ENCODE data around the gene UBE2E2. TPM values are rescaled to one million over a fixed set of nuclear protein-coding genes. Genes with fewer than 3 reads are reported as not detected.
A peak's percentile ranks its signal among the peaks of the same experiment; 100 is the strongest.

Gene UBE2E2
- total and polyA plus RNA-seq, 2 donors from 2014 or later: 40.9 to 61.7 TPM

DNA sequence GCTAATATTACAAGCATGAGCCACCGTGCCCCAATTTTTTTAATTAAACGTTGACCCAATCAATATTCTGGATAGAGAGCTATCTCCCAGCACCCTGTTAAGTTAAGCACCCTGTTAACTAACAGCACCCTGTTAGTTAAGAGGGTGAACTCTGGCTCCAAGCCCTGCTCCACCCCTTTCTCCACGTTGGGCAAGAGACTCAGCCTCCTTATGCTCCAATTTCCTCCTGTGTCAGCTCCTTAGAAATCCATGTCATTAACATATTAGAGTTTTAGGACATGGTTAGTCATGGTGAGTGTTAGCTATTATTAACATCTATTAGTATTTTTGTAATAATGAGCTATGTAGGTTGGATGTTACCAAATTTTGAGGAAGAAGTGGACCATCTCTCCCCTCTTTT, 385.4 kb downstream of the UBE2E2 start:
- H3K4me1 ChIP-seq (ENCODE audit: control insufficient read depth in 2 of 3, insufficient read depth in 2 of 3, low read depth in 1 of 3, low read length in 3 of 3): no peaks in the 10 kb centered on the region
- H3K9me3 ChIP-seq (ENCODE audit: control insufficient read depth in 2 of 3, insufficient read depth in 1 of 3, low read length in 3 of 3): no peaks in the 10 kb centered on the region
- no peak overlapping the region for H3K4me3 ChIP-seq (ENCODE audit: low read length in 3 of 3)
- no peak overlapping the region for H3K27ac ChIP-seq (ENCODE audit: low read depth in 2 of 2, low read length in 2 of 2)
- no peak overlapping the region for H3K9ac ChIP-seq (ENCODE audit: low read length in 3 of 3)
- intact Hi-C loops (cut with DNase I): no loop called here
- no peak for FAIRE-seq
- no peaks in the 10 kb centered on the region for H3K27me3 ChIP-seq (ENCODE audit: control insufficient read depth, insufficient read depth, low read length)
- DNase-seq: no peak
- H3K36me3 ChIP-seq (ENCODE audit: control insufficient read depth in 2 of 3, insufficient read depth in 3 of 3, low read length in 3 of 3): no peaks in the 10 kb centered on the region
- TF ChIP-seq, protein P1, sequence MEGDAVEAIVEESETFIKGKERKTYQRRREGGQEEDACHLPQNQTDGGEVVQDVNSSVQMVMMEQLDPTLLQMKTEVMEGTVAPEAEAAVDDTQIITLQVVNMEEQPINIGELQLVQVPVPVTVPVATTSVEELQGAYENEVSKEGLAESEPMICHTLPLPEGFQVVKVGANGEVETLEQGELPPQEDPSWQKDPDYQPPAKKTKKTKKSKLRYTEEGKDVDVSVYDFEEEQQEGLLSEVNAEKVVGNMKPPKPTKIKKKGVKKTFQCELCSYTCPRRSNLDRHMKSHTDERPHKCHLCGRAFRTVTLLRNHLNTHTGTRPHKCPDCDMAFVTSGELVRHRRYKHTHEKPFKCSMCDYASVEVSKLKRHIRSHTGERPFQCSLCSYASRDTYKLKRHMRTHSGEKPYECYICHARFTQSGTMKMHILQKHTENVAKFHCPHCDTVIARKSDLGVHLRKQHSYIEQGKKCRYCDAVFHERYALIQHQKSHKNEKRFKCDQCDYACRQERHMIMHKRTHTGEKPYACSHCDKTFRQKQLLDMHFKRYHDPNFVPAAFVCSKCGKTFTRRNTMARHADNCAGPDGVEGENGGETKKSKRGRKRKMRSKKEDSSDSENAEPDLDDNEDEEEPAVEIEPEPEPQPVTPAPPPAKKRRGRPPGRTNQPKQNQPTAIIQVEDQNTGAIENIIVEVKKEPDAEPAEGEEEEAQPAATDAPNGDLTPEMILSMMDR (IDR thresholded peaks at IDR 0.05; ENCODE audit: borderline replicate concordance, extremely low read depth, insufficient read depth): no peak

DNA sequence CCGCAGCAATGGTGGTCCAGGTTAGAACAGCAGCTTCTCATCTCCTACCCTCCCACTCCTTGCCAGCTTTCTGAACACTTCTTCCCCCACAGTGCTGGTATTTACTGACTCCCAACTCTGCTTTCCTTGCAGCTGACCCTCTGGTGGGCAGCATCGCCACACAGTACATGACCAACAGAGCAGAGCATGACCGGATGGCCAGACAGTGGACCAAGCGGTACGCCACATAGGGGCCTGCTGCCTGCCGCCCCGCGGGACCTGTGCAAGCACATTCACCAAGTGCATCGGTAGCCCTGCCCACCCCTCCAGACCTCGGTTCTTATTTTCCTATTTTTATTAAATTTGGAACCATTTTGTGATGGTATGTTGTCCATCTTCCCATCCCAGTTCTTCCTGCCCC, 386.5 kb downstream of the UBE2E2 start:
- no peaks in the 10 kb centered on the region for H3K27me3 ChIP-seq (ENCODE audit: control insufficient read depth, insufficient read depth, low read length)
- TF ChIP-seq, protein P1 (IDR thresholded peaks at IDR 0.05; ENCODE audit: borderline replicate concordance, extremely low read depth, insufficient read depth): no peak
- H3K9ac ChIP-seq (ENCODE audit: low read length in 3 of 3): no peak overlapping the region
- no peaks in the 10 kb centered on the region for H3K9me3 ChIP-seq (ENCODE audit: control insufficient read depth in 2 of 3, insufficient read depth in 1 of 3, low read length in 3 of 3)
- intact Hi-C loops (cut with DNase I): no loop called here
- H3K4me3 ChIP-seq (ENCODE audit: low read length in 3 of 3): no peak overlapping the region
- no peaks in the 10 kb centered on the region for H3K4me1 ChIP-seq (ENCODE audit: control insufficient read depth in 2 of 3, insufficient read depth in 2 of 3, low read depth in 1 of 3, low read length in 3 of 3)
- FAIRE-seq (no peak), DNase-seq (peak in 3 of 5 donors; percentile 11 to 51 (median 29))
- H3K36me3 ChIP-seq (ENCODE audit: control insufficient read depth in 2 of 3, insufficient read depth in 3 of 3, low read length in 3 of 3): no peaks in the 10 kb centered on the region
- H3K27ac ChIP-seq (ENCODE audit: low read depth in 2 of 2, low read length in 2 of 2): no peak overlapping the region

DNA sequence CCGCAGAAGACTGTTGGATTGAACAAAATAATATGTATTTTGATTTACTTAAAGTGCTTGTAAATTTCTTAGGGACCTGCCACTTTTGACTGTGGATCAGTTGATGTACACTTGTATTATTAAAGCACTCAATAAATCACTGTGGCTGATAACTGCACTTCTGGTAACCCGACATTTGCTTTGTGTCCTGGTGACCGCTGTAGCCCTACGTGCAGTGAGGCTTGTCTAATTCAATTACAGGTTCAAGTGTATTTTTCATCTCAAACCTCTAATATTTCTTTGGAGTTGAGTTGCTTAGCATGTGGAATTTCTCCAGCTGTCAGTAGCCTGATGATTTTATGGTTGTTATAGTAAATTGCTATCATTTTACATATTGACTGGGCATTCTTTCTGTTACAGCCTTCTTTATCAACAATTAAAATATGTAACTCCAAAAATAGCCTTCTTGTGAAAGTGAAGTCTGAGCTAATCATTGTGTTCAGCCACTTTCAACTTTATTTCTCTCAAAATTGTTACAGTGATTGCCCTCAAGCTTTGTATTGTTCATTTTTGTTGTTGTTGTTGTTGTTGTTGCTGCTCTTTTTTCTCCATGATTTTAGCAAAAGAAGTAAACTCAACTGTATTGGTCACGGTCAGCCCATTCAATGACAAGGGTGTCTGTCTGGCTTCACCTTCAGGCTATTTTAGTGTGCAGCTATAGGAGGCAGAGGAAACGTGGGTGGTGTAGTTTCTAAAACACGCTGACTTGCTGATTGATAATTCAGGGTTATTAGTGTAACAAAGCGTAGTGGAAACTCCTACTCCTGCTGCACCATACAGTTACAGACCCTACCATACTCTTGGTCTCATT, 387.5 kb downstream of the UBE2E2 start:
- TF ChIP-seq, protein P1 (IDR thresholded peaks at IDR 0.05; ENCODE audit: borderline replicate concordance, extremely low read depth, insufficient read depth): no peak
- Histone ChIP-seq H3K9me3 (ENCODE audit: control insufficient read depth in 2 of 3, insufficient read depth in 1 of 3, low read length in 3 of 3) (no peaks in the 10 kb centered on the region), H3K4me3 (ENCODE audit: low read length in 3 of 3) (no peak overlapping the region), H3K4me1 (ENCODE audit: control insufficient read depth in 2 of 3, insufficient read depth in 2 of 3, low read depth in 1 of 3, low read length in 3 of 3) (peaks cover 0 to 3% (median 0%) of the 10 kb centered on the region in 3 donors), H3K36me3 (ENCODE audit: control insufficient read depth in 2 of 3, insufficient read depth in 3 of 3, low read length in 3 of 3) (no peaks in the 10 kb centered on the region), H3K9ac (ENCODE audit: low read length in 3 of 3) (no peak overlapping the region), H3K27me3 (ENCODE audit: control insufficient read depth, insufficient read depth, low read length) (no peaks in the 10 kb centered on the region), H3K27ac (ENCODE audit: low read depth in 2 of 2, low read length in 2 of 2) (no peak overlapping the region)
- intact Hi-C loops (cut with DNase I): no loop called here
- DNase-seq (peak in 3 of 5 donors; percentile 24 to 59 (median 53)), FAIRE-seq (no peak)
